Esophagus muscularis mucosa (tissue), 4 donors: Measurements from ENCODE around the gene CMTM7. TPM values are rescaled to one million over a fixed set of nuclear protein-coding genes. Genes with fewer than 3 reads are reported as not detected.
A peak's percentile ranks its signal among the peaks of the same experiment; 100 is the strongest.

Source experiments
- DNase-seq: peaks from one replicate; pipeline ENCODE4 v3.0.0-alpha.2; 2017; ENCODE audit errors: extremely low spot score
- H3K27ac ChIP-seq, 4 donors: fragments of 200-600 bp; sonication (generic); replicated peaks in 1 of 4; 1 replicate in 3 of 4; 2 replicates in 1 of 4; pipeline ENCODE4 v1.5.1; 2016 to 2019; ENCODE audit warnings: mild to moderate bottlenecking in 1 of 4
- H3K27me3 ChIP-seq, 4 donors: fragments of 200-600 bp; sonication (generic); one replicate each; pipeline versions ENCODE4 v1.5.1 to v1.6.0; 2016 to 2019
- H3K36me3 ChIP-seq, 4 donors: fragments of 200-600 bp; sonication (generic); one replicate each; pipeline ENCODE4 v1.5.1; 2016 to 2019
- H3K4me1 ChIP-seq, 4 donors: fragments of 200-600 bp; sonication (generic); one replicate each; pipeline ENCODE4 v1.5.1; 2016 to 2019
- H3K4me3 ChIP-seq, 4 donors: fragments of 200-600 bp; sonication (generic); 1 replicate in 2 of 4; 2 replicates in 2 of 4; pipeline ENCODE4 v1.5.1; 2016 to 2019; ENCODE audit warnings: mild to moderate bottlenecking in 4 of 4, moderate library complexity in 1 of 4
- H3K9me3 ChIP-seq, 4 donors: fragments of 200-600 bp; sonication (generic); 1 replicate in 3 of 4; 2 replicates in 1 of 4; pipeline ENCODE4 v1.5.1; 2016 to 2019
- EP300 ChIP-seq: sonication (generic); formaldehyde crosslinking; IDR thresholded peaks from one replicate; pipeline ENCODE4 v1.6.1; 2017; ENCODE audit warnings: antibody characterized with exemption
- POLR2A ChIP-seq: fragments of 450-650 bp; IDR thresholded peaks from one replicate; pipeline ENCODE4 v1.6.1; 2017; ENCODE audit warnings: antibody characterized with exemption, moderate library complexity, mild to moderate bottlenecking, low read depth
- POLR2AphosphoS5 ChIP-seq, 2 donors: sonication (generic); formaldehyde crosslinking; IDR thresholded peaks; one replicate each; pipeline ENCODE4 v1.6.1; 2017; ENCODE audit warnings: antibody characterized with exemption in 2 of 2
- WGBS: methylation state at CpG from one replicate; pipeline ENCODE4 v1.1.5; 2018; 5-methylcytosine and 5-hydroxymethylcytosine counted together
- intact Hi-C: fragments of 100-400 bp; cut with DNase I; formaldehyde crosslinking; loops from one replicate; pipeline ENCODE4 v1.15.1; 2023
- total RNA-seq, 4 donors: library from RNA; depleted of rRNA; stranded (reverse); fragments of >200 nt; gene quantifications; one replicate each; pipeline versions ENCODE4 v1.1.0 to v1.2.1, GENCODE V29; 2016
- TF ChIP-seq, protein P1 (sequence below), 3 experiments: fragments of 200-600 bp in 2 of 3; fragments of 450-650 bp in 1 of 3; sonication (generic) in 2 of 3; IDR thresholded peaks; one replicate each; pipeline ENCODE4 v1.5.1; 2017 to 2019; ENCODE audit warnings: antibody characterized with exemption in 3 of 3, mild to moderate bottlenecking in 2 of 3, moderate library complexity in 1 of 3

CMTM7 gene
- total RNA-seq, 4 donors from 2014 or later = 8.2 to 10.8 (median 8.5) TPM

DNA sequence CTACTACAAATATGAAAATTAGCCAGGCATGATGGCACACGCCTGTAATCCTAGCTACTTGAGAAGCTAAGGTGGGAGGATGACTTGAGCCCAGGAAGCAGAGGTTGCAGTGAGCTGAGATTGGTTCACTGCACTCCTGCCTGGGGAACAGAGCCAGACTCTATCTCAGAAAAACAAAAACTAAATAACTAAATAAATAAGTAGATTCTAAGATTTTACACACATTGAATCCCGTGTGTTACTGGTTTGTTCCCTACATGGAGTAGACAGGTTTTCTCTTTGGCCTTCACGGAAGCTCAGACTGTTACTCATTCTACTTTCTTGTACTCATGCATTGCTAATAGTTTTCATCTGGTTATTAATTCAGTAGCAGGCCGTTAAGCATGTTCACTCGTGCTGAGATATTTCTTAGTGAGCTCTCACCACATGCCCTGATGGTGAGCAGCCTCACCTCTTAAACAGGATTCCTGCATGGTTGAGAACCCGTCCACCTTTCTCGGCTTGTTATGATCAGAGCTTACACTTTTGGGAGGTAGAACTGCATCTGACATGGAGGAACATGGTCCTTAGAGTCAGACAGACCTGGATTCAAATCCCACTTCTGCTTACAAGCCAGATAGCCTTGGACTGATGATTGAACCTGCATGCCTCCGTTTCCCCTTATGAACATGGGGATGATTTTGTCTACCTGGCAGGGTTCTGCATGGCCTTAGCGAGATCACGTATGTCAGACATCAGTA, 49.1 kb downstream of the CMTM7 start:
- 91% methylated on average over 10 of the region's 10 CpGs for WGBS
- Histone ChIP-seq H3K27ac (no peak overlapping the region), H3K9me3 (no peaks in the 10 kb centered on the region), H3K4me3 (no peak overlapping the region), H3K4me1 (peaks cover 0 to 5% (median 1%) of the 10 kb centered on the region in 4 donors), H3K27me3 (no peaks in the 10 kb centered on the region), H3K36me3 (peaks cover 0 to 6% (median 3%) of the 10 kb centered on the region in 4 donors)
- peak; percentile 60 for DNase-seq
- intact Hi-C loops = no loop called here
- no peak for TF ChIP-seq POLR2AphosphoS5 (IDR thresholded peaks at IDR 0.05)
- TF ChIP-seq, protein P1, sequence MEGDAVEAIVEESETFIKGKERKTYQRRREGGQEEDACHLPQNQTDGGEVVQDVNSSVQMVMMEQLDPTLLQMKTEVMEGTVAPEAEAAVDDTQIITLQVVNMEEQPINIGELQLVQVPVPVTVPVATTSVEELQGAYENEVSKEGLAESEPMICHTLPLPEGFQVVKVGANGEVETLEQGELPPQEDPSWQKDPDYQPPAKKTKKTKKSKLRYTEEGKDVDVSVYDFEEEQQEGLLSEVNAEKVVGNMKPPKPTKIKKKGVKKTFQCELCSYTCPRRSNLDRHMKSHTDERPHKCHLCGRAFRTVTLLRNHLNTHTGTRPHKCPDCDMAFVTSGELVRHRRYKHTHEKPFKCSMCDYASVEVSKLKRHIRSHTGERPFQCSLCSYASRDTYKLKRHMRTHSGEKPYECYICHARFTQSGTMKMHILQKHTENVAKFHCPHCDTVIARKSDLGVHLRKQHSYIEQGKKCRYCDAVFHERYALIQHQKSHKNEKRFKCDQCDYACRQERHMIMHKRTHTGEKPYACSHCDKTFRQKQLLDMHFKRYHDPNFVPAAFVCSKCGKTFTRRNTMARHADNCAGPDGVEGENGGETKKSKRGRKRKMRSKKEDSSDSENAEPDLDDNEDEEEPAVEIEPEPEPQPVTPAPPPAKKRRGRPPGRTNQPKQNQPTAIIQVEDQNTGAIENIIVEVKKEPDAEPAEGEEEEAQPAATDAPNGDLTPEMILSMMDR (IDR thresholded peaks at IDR 0.05) = no peak
- TF ChIP-seq EP300 = no peak
- TF ChIP-seq POLR2A = no peak

DNA sequence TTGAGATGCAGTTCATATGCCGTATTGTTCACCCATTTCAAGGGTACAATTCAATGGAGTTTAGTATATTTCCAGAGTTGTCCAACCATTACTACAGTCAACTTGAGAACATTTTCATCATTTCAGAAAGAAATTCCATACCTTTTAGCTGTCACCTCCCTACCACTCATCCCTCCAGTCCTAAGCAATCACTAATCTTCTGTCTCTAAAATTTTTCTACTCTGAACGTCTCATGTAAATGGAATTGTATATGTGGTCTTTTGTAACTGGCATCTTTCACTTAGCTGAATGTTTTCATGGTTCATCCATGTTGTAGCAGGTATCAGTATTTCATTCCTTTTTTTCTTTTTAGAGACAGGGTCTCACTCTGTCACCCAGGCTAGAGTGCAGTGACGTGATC, 51.1 kb downstream of the CMTM7 start:
- peaks cover 0 to 2% (median 0%) of the 10 kb centered on the region in 4 donors for H3K4me1 ChIP-seq
- 86% methylated on average over 3 of the region's 3 CpGs for WGBS
- no peaks in the 10 kb centered on the region for H3K9me3 ChIP-seq
- TF ChIP-seq EP300 = no peak
- no peak for TF ChIP-seq POLR2A
- TF ChIP-seq POLR2AphosphoS5 (IDR thresholded peaks at IDR 0.05) = no peak
- TF ChIP-seq, protein P1 (IDR thresholded peaks at IDR 0.05) = no peak
- no peak overlapping the region for H3K27ac ChIP-seq
- no peak overlapping the region for H3K4me3 ChIP-seq
- no peaks in the 10 kb centered on the region for H3K27me3 ChIP-seq
- peak; percentile 8 for DNase-seq
- intact Hi-C loops = no loop called here
- H3K36me3 ChIP-seq = peaks cover 0 to 6% (median 3%) of the 10 kb centered on the region in 4 donors

DNA sequence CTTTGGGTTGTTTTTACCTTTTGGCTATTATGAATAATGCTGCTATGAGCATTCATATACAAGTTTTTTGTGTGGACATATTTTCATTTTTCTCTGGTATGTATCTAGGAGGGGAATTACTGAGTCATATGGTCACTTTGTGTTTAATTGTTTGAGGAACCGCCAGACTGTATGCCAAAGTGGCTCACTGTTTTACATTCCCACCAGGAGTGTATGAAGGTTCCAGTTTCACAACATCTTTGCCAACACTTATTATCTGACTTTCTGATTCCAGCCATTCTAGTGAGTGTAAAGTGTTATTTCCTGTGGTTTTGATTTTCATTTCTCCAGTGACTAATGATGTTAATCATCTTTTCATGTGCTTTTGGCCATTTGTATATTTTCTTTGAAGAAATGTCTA, 51.8 kb downstream of the CMTM7 start:
- no peak overlapping the region for H3K27ac ChIP-seq
- TF ChIP-seq POLR2A = no peak
- no peak for TF ChIP-seq EP300
- H3K4me1 ChIP-seq = peaks cover 0 to 2% (median 0%) of the 10 kb centered on the region in 4 donors
- H3K36me3 ChIP-seq = peaks cover 0 to 6% (median 3%) of the 10 kb centered on the region in 4 donors
- H3K4me3 ChIP-seq = no peak overlapping the region
- DNase-seq = no peak
- 71% methylated on average over 1 of the region's 1 CpG for WGBS
- H3K27me3 ChIP-seq = no peaks in the 10 kb centered on the region
- intact Hi-C loops = no loop called here
- H3K9me3 ChIP-seq = no peaks in the 10 kb centered on the region

DNA sequence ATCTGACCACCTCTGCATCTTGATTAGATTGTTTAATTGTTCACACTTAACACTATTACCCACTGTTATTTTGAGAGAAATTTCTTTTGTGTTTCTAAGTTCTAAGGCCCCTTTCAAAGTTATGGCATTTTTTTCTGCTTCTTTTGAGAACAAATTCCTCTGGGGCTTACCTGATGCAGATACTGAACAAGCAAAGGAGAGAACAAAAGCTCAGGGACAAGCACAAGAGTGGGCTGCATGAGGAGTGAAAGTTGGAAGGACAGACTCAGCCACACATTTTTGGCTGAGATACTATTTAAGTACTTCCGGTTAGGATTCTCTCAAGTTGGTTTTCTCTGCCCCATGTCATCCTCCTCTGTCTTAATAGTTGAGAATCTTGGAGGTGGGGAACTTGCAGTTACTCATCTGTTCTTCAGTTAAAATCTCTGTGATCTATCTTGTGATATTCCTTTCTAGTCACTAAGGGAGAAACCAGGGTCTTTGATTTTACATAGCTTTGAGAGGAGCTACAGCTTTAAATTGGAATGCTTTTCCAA, 56.3 kb downstream of the CMTM7 start:
- Histone ChIP-seq H3K9me3 (no peaks in the 10 kb centered on the region), H3K27ac (no peak overlapping the region), H3K4me1 (peaks cover 0 to 4% (median 0%) of the 10 kb centered on the region in 4 donors), H3K27me3 (no peaks in the 10 kb centered on the region), H3K36me3 (peaks cover 0 to 20% (median 3%) of the 10 kb centered on the region in 4 donors), H3K4me3 (no peak overlapping the region)
- intact Hi-C loops = no loop called here
- no peak for DNase-seq
- TF ChIP-seq, protein P1 (IDR thresholded peaks at IDR 0.05) = no peak
- no peak for TF ChIP-seq POLR2AphosphoS5 (IDR thresholded peaks at IDR 0.05)
- TF ChIP-seq POLR2A = no peak
- no peak for TF ChIP-seq EP300
- 90% methylated on average over 1 of the region's 1 CpG for WGBS

DNA sequence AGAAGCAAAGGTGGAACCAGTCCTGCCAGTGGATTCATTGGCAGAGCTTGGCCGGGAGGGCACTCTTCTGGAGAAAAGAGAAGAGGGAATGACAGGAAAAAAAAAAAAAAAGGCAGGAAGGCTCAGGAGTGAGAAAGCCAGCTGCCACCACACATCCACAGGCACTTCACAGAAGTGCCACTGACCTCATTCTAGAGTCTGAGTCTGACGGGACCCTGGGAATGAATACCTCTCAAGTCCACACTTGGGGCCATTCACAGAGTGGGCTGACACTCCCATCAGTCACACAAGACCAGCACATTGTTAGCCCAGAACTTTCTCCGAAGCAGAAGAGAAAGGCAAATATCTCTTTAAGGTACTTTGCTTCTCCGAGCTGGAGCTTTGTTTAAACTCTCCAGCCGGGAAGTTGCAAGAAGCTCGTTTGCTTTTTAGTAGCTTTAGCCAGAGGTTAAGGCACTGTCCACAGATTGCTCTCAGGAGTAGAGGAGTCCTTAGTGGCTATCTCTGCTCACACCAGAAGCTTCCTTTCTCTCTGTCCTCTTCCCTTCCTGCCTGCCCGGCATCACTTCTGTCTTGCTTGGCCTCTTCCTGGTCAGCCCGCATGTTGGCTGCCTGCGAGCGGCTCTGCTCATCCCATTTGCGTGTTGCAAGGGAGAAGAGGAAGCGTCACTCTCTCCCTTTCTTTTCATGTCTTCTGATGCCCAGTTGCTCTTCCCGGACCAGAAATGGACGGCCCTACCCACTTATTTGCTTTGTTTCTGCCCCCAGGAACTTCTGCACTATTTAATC, 57.2 kb downstream of the CMTM7 start:
- DNase-seq = no peak
- Histone ChIP-seq H3K4me1 (peaks cover 0 to 5% (median 0%) of the 10 kb centered on the region in 4 donors), H3K27me3 (no peaks in the 10 kb centered on the region), H3K27ac (no peak overlapping the region), H3K36me3 (peaks cover 0 to 20% (median 3%) of the 10 kb centered on the region in 4 donors), H3K4me3 (no peak overlapping the region), H3K9me3 (no peaks in the 10 kb centered on the region)
- 78% methylated on average over 14 of the region's 14 CpGs for WGBS
- TF ChIP-seq POLR2AphosphoS5 (IDR thresholded peaks at IDR 0.05) (no peak), EP300 (no peak), POLR2A (no peak)
- TF ChIP-seq, protein P1 (IDR thresholded peaks at IDR 0.05) = no peak
- intact Hi-C loops = no loop called here
